T-cell (primary cell): ENCODE data around the gene NEGR1. TPM values are rescaled to one million over a fixed set of nuclear protein-coding genes. Genes with fewer than 3 reads are reported as not detected.

ENCODE experiments used
- ATAC-seq, 4 experiments: fragments of 200-7000 bp in 3 of 4; fragments of 150-1000 bp in 1 of 4; cut with Tn5 transposase; replicated peaks in 1 of 4; 1 replicate in 3 of 4; 2 replicates in 1 of 4; pipeline ENCODE4 v1.10.0; 2021; ENCODE audit warnings: moderate library complexity in 3 of 4, mild to moderate bottlenecking in 2 of 4, moderate number of reproducible peaks in 1 of 4
- CTCF ChIA-PET, 2 donors: fragments of 300-600 bp; sonication (Branson Sonifier 250); formaldehyde crosslinking; loops; one replicate each; lab custom pipeline; 2022; ENCODE audit warnings: antibody characterized with exemption in 2 of 2; lab: Charles Lee
- POLR2A ChIA-PET, 2 donors: fragments of 300-600 bp; sonication (Branson Sonifier 250); formaldehyde crosslinking; loops; one replicate each; lab custom pipeline; 2022; ENCODE audit warnings: antibody characterized with exemption in 2 of 2; lab: Charles Lee
- DNase-seq, 35 experiments: peaks; one replicate each; pipeline versions ENCODE4 v3.0.0 to v3.0.0-alpha.2; 2013 to 2023
- H3K27ac ChIP-seq: one replicate; pipeline ENCODE4 v1.5.1; 2013; ENCODE audit warnings: low read length
- H3K27me3 ChIP-seq, 2 experiments: replicated peaks in 1 of 2; 1 replicate in 1 of 2; 2 replicates in 1 of 2; pipeline versions ENCODE4 v1.6.1 to v1.7.0; 2013; ENCODE audit warnings: low read length in 1 of 2, mixed read lengths in 1 of 2; ENCODE audit not compliant: control insufficient read depth in 2 of 2, insufficient read depth in 2 of 2; ENCODE audit errors: extremely low read depth in 1 of 2
- H3K36me3 ChIP-seq, 2 donors: 1 replicate in 1 of 2; 2 replicates in 1 of 2; pipeline versions ENCODE4 v1.6.1 to v1.7.0; 2013; ENCODE audit warnings: low read length in 1 of 2; ENCODE audit not compliant: control insufficient read depth in 2 of 2, insufficient read depth in 1 of 2; ENCODE audit errors: extremely low read depth in 1 of 2
- H3K4me1 ChIP-seq, 2 experiments: 1 replicate in 1 of 2; 2 replicates in 1 of 2; pipeline versions ENCODE4 v1.6.1 to v1.7.0; 2013; ENCODE audit warnings: low read length in 2 of 2, mixed read lengths in 1 of 2; ENCODE audit not compliant: insufficient read depth in 2 of 2, control insufficient read depth in 1 of 2; ENCODE audit errors: extremely low read depth in 1 of 2
- H3K4me3 ChIP-seq, 2 donors: 1 replicate in 1 of 2; 2 replicates in 1 of 2; pipeline versions ENCODE4 v1.5.1 to v1.7.0; 2013; ENCODE audit warnings: mild to moderate bottlenecking in 2 of 2, low read length in 1 of 2, moderate library complexity in 1 of 2; ENCODE audit not compliant: control insufficient read depth in 1 of 2; ENCODE audit errors: extremely low read depth in 1 of 2
- H3K9me3 ChIP-seq: 2 replicates; pipeline ENCODE4 v1.7.0; 2013
- H3K27ac Mint-ChIP-seq, 2 donors: one replicate each; pipeline ENCODE4 v1.8.0; 2020 to 2021; ENCODE audit warnings: mild to moderate bottlenecking in 2 of 2, mixed read lengths in 2 of 2
- H3K27me3 Mint-ChIP-seq, 2 donors: one replicate each; pipeline ENCODE4 v1.8.0; 2021 to 2022; ENCODE audit warnings: mixed read lengths in 2 of 2
- H3K36me3 Mint-ChIP-seq: one replicate; pipeline ENCODE4 v1.8.0; 2021; ENCODE audit warnings: mixed read lengths
- H3K4me1 Mint-ChIP-seq, 3 donors: one replicate each; pipeline ENCODE4 v1.8.0; 2020 to 2022; ENCODE audit warnings: mixed read lengths in 3 of 3, mild to moderate bottlenecking in 1 of 3
- H3K4me3 Mint-ChIP-seq, 3 donors: one replicate each; pipeline ENCODE4 v1.8.0; 2020 to 2022; ENCODE audit warnings: mild to moderate bottlenecking in 3 of 3, mixed read lengths in 3 of 3, moderate library complexity in 3 of 3
- H3K9me3 Mint-ChIP-seq, 3 donors: one replicate each; pipeline ENCODE4 v1.8.0; 2020 to 2022; ENCODE audit warnings: mixed read lengths in 3 of 3
- WGBS: methylation state at CpG from one replicate; pipeline ENCODE4 v1.1.5; 2013; ENCODE audit warnings: missing lambda C conversion rate; ENCODE audit not compliant: insufficient coverage; 5-methylcytosine and 5-hydroxymethylcytosine counted together
- total RNA-seq, 35 experiments: library from RNA in 6 of 35; stranded (reverse) in 6 of 35; fragments of 120-200 nt in 1 of 35; gene quantifications; one replicate each; pipeline versions ENCODE4 v1.2.1 to v1.2.4 and lab custom pipeline; 2013 to 2026

NEGR1 gene
- total RNA-seq, 5 donors from 2014 or later (not counting 1 experiment from before 2014, with no cell fraction given) = 0.05 to 0.26 (median 0.14) TPM; not detected in 1

- Mint-ChIP-seq H3K36me3 (no peaks in the 10 kb centered on the region), H3K4me1 (no peaks in the 10 kb centered on the region), H3K9me3 (peaks cover 0 to 13% (median 0%) of the 10 kb centered on the region in 3 donors), H3K4me3 (no peak overlapping the region), H3K27me3 (no peaks in the 10 kb centered on the region), H3K27ac (no peak overlapping the region)
- Histone ChIP-seq H3K27me3 (no peaks in the 10 kb centered on the region), H3K9me3 (no peaks in the 10 kb centered on the region), H3K4me1 (no peaks in the 10 kb centered on the region), H3K36me3 (no peaks in the 10 kb centered on the region), H3K4me3 (no peak overlapping the region), H3K27ac (no peak overlapping the region)
- ChIA-PET CTCF (no interaction called here), POLR2A (interaction anchor here in 1 of 2 donors (0.6 kb wide), 1 partner anchor 36 kb away, joined by 3 read pairs; no protein-coding TSS in a partner anchor)
- DNase-seq = no peak
- no peak for ATAC-seq
These were observed 413.0 kb downstream of the NEGR1 start for GRCh38 chr1:71869326-71869725.

GRCh38 chr1:71862756-71863155 is 419.6 kb downstream of the NEGR1 start:
- Mint-ChIP-seq H3K4me3 (no peak overlapping the region), H3K27me3 (no peaks in the 10 kb centered on the region), H3K36me3 (no peaks in the 10 kb centered on the region), H3K4me1 (no peaks in the 10 kb centered on the region), H3K9me3 (peaks cover 0 to 14% (median 9%) of the 10 kb centered on the region in 3 donors), H3K27ac (no peak overlapping the region)
- DNase-seq = no peak
- Histone ChIP-seq H3K4me3 (no peak overlapping the region), H3K27ac (no peak overlapping the region), H3K9me3 (no peaks in the 10 kb centered on the region), H3K4me1 (no peaks in the 10 kb centered on the region), H3K36me3 (no peaks in the 10 kb centered on the region), H3K27me3 (no peaks in the 10 kb centered on the region)
- POLR2A ChIA-PET = no interaction called here
- CTCF ChIA-PET = no interaction called here
- WGBS = no CpG with 5 or more reads among the region's 2 CpGs
- ATAC-seq = no peak

GRCh38 chr1:71861022-71861421 is 421.3 kb downstream of the NEGR1 start:
- Histone ChIP-seq H3K27me3 (no peaks in the 10 kb centered on the region), H3K36me3 (no peaks in the 10 kb centered on the region), H3K4me1 (no peaks in the 10 kb centered on the region), H3K4me3 (no peak overlapping the region), H3K9me3 (no peaks in the 10 kb centered on the region), H3K27ac (no peak overlapping the region)
- no peak for DNase-seq
- no peaks in the 10 kb centered on the region for H3K4me1 Mint-ChIP-seq
- CTCF ChIA-PET = no interaction called here
- H3K36me3 Mint-ChIP-seq = no peaks in the 10 kb centered on the region
- H3K27ac Mint-ChIP-seq = no peak overlapping the region
- no peak for ATAC-seq
- POLR2A ChIA-PET = no interaction called here
- no peaks in the 10 kb centered on the region for H3K27me3 Mint-ChIP-seq
- H3K9me3 Mint-ChIP-seq = peaks cover 0 to 14% (median 9%) of the 10 kb centered on the region in 3 donors
- H3K4me3 Mint-ChIP-seq = no peak overlapping the region

GRCh38 chr1:71859806-71860205 is 422.5 kb downstream of the NEGR1 start:
- Mint-ChIP-seq H3K9me3 (peaks cover 3 to 14% (median 9%) of the 10 kb centered on the region in 3 donors), H3K4me1 (no peaks in the 10 kb centered on the region), H3K27me3 (no peaks in the 10 kb centered on the region), H3K4me3 (no peak overlapping the region), H3K27ac (no peak overlapping the region), H3K36me3 (no peaks in the 10 kb centered on the region)
- WGBS = no CpG with 5 or more reads among the region's 2 CpGs
- ATAC-seq (no peak), DNase-seq (no peak)
- CTCF ChIA-PET = no interaction called here
- Histone ChIP-seq H3K4me1 (no peaks in the 10 kb centered on the region), H3K27me3 (no peaks in the 10 kb centered on the region), H3K27ac (no peak overlapping the region), H3K36me3 (no peaks in the 10 kb centered on the region), H3K4me3 (no peak overlapping the region), H3K9me3 (no peaks in the 10 kb centered on the region)
- POLR2A ChIA-PET = no interaction called here

- no peaks in the 10 kb centered on the region for H3K9me3 ChIP-seq
- DNase-seq (no peak), ATAC-seq (no peak)
- WGBS = 89% methylated on average over 1 of the region's 1 CpG
- Mint-ChIP-seq H3K36me3 (no peaks in the 10 kb centered on the region), H3K4me1 (no peaks in the 10 kb centered on the region), H3K9me3 (peaks cover 3 to 14% (median 6%) of the 10 kb centered on the region in 3 donors), H3K4me3 (no peak overlapping the region), H3K27ac (no peak overlapping the region), H3K27me3 (no peaks in the 10 kb centered on the region)
- no peaks in the 10 kb centered on the region for H3K27me3 ChIP-seq
- H3K36me3 ChIP-seq = no peaks in the 10 kb centered on the region
- no peak overlapping the region for H3K27ac ChIP-seq
- POLR2A ChIA-PET = interaction anchor here in 1 of 2 donors (0.6 kb wide), 1 partner anchor 20 kb away, joined by 4 read pairs; no protein-coding TSS in a partner anchor
- no peaks in the 10 kb centered on the region for H3K4me1 ChIP-seq
- CTCF ChIA-PET = no interaction called here
- no peak overlapping the region for H3K4me3 ChIP-seq
These were observed 424.5 kb downstream of the NEGR1 start for GRCh38 chr1:71857862-71858261.

- POLR2A ChIA-PET = no interaction called here
- Mint-ChIP-seq H3K4me3 (no peak overlapping the region), H3K36me3 (no peaks in the 10 kb centered on the region), H3K4me1 (no peaks in the 10 kb centered on the region), H3K27me3 (no peaks in the 10 kb centered on the region), H3K9me3 (peaks cover 0 to 4% (median 3%) of the 10 kb centered on the region in 3 donors), H3K27ac (no peak overlapping the region)
- ATAC-seq (no peak), DNase-seq (no peak)
- no peak overlapping the region for H3K4me3 ChIP-seq
- H3K4me1 ChIP-seq = no peaks in the 10 kb centered on the region
- no peaks in the 10 kb centered on the region for H3K36me3 ChIP-seq
- WGBS = no CpG with 5 or more reads among the region's 2 CpGs
- no peak overlapping the region for H3K27ac ChIP-seq
- no peaks in the 10 kb centered on the region for H3K9me3 ChIP-seq
- no peaks in the 10 kb centered on the region for H3K27me3 ChIP-seq
- CTCF ChIA-PET = no interaction called here
These were observed 429.0 kb downstream of the NEGR1 start for GRCh38 chr1:71853360-71853759.

- no peak overlapping the region for H3K27ac Mint-ChIP-seq
- POLR2A ChIA-PET = no interaction called here
- H3K36me3 Mint-ChIP-seq = no peaks in the 10 kb centered on the region
- Histone ChIP-seq H3K27me3 (no peaks in the 10 kb centered on the region), H3K4me3 (no peak overlapping the region), H3K9me3 (no peaks in the 10 kb centered on the region), H3K36me3 (no peaks in the 10 kb centered on the region), H3K27ac (no peak overlapping the region), H3K4me1 (no peaks in the 10 kb centered on the region)
- CTCF ChIA-PET = no interaction called here
- H3K4me3 Mint-ChIP-seq = no peak overlapping the region
- H3K27me3 Mint-ChIP-seq = no peaks in the 10 kb centered on the region
- WGBS = no CpG with 5 or more reads among the region's 3 CpGs
- H3K9me3 Mint-ChIP-seq = peaks cover 0 to 10% (median 3%) of the 10 kb centered on the region in 3 donors
- no peak for ATAC-seq
- H3K4me1 Mint-ChIP-seq = no peaks in the 10 kb centered on the region
- DNase-seq = no peak
These were observed 431.4 kb downstream of the NEGR1 start for GRCh38 chr1:71850936-71851335.
